Measurements from ENCODE around the gene CENPH. TPM values are rescaled to one million over a fixed set of nuclear protein-coding genes. Genes with fewer than 3 reads are reported as not detected.

CENPH gene
- total and polyA plus RNA-seq, 2 experiments from 2014 or later = 22.2 to 26.7 TPM

DNA sequence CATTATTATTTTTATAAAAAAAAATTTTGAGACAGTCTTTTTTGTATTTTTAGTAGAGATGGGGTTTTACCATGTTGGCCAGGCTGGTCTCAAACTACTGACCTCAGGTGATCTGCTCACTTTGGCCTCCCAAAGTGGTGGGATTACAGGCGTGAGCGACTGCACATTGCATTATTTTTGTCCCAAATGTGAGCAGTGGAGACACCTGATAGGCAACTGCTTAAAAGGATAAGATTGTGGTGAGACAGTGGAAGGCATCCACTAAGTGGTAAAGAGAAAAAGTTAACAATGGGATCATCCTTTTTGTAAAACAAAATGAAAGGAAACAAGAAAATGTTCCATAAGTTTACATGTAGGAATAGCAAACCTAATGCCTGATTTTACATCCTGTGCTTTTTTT is 2.0 kb upstream of the CENPH start:
- no peaks in the 10 kb centered on the region for H3K36me3 ChIP-seq
- DNase-seq (ENCODE audit: low read depth in 1 of 2, low spot score in 1 of 2) = no peak
- H3K27me3 ChIP-seq = no peaks in the 10 kb centered on the region
- no peaks in the 10 kb centered on the region for H3K4me1 ChIP-seq (ENCODE audit: low read depth)
- H3K27ac ChIP-seq = no peak overlapping the region
- TF ChIP-seq, protein P1, sequence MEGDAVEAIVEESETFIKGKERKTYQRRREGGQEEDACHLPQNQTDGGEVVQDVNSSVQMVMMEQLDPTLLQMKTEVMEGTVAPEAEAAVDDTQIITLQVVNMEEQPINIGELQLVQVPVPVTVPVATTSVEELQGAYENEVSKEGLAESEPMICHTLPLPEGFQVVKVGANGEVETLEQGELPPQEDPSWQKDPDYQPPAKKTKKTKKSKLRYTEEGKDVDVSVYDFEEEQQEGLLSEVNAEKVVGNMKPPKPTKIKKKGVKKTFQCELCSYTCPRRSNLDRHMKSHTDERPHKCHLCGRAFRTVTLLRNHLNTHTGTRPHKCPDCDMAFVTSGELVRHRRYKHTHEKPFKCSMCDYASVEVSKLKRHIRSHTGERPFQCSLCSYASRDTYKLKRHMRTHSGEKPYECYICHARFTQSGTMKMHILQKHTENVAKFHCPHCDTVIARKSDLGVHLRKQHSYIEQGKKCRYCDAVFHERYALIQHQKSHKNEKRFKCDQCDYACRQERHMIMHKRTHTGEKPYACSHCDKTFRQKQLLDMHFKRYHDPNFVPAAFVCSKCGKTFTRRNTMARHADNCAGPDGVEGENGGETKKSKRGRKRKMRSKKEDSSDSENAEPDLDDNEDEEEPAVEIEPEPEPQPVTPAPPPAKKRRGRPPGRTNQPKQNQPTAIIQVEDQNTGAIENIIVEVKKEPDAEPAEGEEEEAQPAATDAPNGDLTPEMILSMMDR (IDR thresholded peaks at IDR 0.05; ENCODE audit: low read depth, low read length) = no peak
- no peak overlapping the region for H3K4me3 ChIP-seq
- no peaks in the 10 kb centered on the region for H3K9me3 ChIP-seq (ENCODE audit: low read depth)

DNA sequence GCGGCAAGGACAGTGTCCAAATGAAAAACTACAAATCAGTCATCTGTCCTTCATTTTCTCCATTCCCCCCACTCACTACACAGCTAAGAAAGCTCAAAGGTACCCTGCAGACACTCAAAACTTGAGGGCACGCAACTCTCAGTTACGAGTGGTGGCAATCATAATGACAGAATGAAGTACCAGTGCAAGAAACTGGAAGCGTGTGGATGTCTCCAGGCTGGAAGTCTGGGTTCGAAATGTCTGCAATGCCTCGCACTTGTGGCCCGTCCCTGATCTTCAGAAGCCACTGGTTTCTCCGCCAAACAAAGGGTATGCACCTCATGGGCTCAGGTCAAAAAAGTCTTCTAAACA is 597 bp upstream of the CENPH start:
- Histone ChIP-seq H3K27ac (peak overlapping the region; percentile 75), H3K9me3 (ENCODE audit: low read depth) (no peaks in the 10 kb centered on the region), H3K27me3 (no peaks in the 10 kb centered on the region), H3K4me1 (ENCODE audit: low read depth) (no peaks in the 10 kb centered on the region), H3K4me3 (peak overlapping the region; percentile 52), H3K36me3 (no peaks in the 10 kb centered on the region)
- DNase-seq (ENCODE audit: low read depth in 1 of 2, low spot score in 1 of 2) = no peak
- TF ChIP-seq, protein P1 (IDR thresholded peaks at IDR 0.05; ENCODE audit: low read depth, low read length) = no peak

DNA sequence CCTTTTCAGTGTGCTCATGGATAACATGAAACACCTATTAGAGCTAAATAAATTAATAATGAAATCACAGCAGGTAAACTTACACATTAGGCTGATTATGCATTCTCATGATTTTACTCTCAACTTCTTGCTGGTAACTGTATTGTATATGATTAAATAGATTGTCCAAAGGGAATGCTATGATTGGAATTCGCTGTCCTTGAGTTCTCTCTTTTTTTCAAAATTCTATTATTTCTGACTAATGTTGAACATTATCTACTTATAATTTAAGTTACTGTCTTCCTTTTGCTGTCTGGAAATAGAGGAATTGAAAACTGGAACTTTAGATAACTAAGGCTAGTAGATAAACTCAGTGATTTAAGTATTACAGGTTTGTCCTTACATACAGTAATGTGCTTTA is 13.1 kb downstream of the CENPH start:
- no peak for DNase-seq (ENCODE audit: low read depth in 1 of 2, low spot score in 1 of 2)
- Histone ChIP-seq H3K27ac (no peak overlapping the region), H3K27me3 (no peaks in the 10 kb centered on the region), H3K36me3 (no peaks in the 10 kb centered on the region), H3K4me3 (no peak overlapping the region), H3K4me1 (ENCODE audit: low read depth) (no peaks in the 10 kb centered on the region), H3K9me3 (ENCODE audit: low read depth) (no peaks in the 10 kb centered on the region)
- TF ChIP-seq, protein P1 (IDR thresholded peaks at IDR 0.05; ENCODE audit: low read depth, low read length) = no peak

DNA sequence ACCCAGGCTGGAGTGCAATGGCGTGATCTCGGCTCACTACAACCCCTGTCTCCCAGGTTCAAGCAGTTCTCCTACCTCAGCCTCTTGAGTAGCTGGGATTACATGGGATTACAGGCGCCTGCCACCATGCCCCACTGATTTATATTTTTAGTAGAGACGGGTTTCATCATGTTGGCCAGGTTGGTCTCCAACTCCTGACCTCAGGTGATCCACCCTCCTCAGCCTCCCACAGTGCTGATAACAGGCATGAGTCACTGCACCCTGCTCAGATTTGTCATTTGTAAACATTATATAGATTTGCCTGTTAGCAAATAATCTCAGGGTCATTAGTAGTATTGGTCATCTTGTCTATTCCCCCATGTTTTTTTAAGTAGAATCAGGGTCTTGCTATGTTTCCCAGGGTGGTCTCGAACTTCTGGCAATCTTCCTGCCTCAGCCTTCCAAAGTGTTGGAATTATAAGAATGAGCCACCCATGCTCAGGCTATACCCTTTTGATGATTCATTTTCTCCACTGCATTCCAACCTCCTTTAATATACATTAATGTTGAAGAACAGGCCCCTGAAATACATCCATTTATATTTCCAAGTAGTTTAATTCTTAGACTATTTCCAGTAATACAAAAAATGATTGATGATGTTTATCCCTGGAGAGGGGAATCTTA is 17.3 kb downstream of the CENPH start:
- H3K36me3 ChIP-seq = no peaks in the 10 kb centered on the region
- no peaks in the 10 kb centered on the region for H3K4me1 ChIP-seq (ENCODE audit: low read depth)
- TF ChIP-seq, protein P1 (IDR thresholded peaks at IDR 0.05; ENCODE audit: low read depth, low read length) = no peak
- H3K9me3 ChIP-seq (ENCODE audit: low read depth) = no peaks in the 10 kb centered on the region
- H3K27me3 ChIP-seq = no peaks in the 10 kb centered on the region
- peak in 1 of 2 donors; percentile 12 for DNase-seq (ENCODE audit: low read depth in 1 of 2, low spot score in 1 of 2)
- no peak overlapping the region for H3K27ac ChIP-seq
- no peak overlapping the region for H3K4me3 ChIP-seq

DNA sequence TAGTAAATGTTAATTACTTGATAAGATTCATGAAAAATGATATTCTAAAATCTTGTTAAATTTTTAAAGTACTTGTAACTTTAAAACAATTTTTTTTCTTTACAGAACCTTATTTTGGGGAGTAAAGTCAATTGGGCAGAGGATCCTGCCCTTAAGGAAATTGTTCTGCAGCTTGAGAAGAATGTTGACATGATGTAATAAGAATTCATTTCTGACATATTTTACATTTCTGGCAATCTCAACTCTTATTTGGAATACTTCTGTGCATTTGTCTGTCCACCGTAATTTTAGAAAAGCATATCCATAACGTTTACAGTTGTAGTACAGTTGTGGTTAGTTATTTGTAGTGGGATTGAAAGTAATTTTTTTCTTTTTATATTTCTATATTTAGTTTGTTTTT is 20.2 kb downstream of the CENPH start:
- TF ChIP-seq, protein P1 (IDR thresholded peaks at IDR 0.05; ENCODE audit: low read depth, low read length) = no peak
- Histone ChIP-seq H3K4me1 (ENCODE audit: low read depth) (no peaks in the 10 kb centered on the region), H3K27ac (no peak overlapping the region), H3K4me3 (no peak overlapping the region), H3K9me3 (ENCODE audit: low read depth) (no peaks in the 10 kb centered on the region), H3K27me3 (no peaks in the 10 kb centered on the region), H3K36me3 (no peaks in the 10 kb centered on the region)
- no peak for DNase-seq (ENCODE audit: low read depth in 1 of 2, low spot score in 1 of 2)

All from cardiac muscle cell (in vitro differentiated cells and primary cell).